Hepatocyte (in vitro differentiated cells): ENCODE data around the gene BAG1.

Source experiments
- EZH2 ChIP-seq: fragments of 200-600 bp; sonication (generic); IDR thresholded peaks from 2 replicates; pipeline ENCODE4 v1.6.1; 2016; ENCODE audit warnings: antibody characterized with exemption, mild to moderate bottlenecking, borderline replicate concordance
- TF ChIP-seq, protein P1 (sequence below): fragments of 200-600 bp; sonication (generic); IDR thresholded peaks from 2 replicates; pipeline ENCODE4 v1.5.1; 2016; ENCODE audit warnings: antibody characterized with exemption, mild to moderate bottlenecking; ENCODE audit not compliant: poor library complexity

DNA sequence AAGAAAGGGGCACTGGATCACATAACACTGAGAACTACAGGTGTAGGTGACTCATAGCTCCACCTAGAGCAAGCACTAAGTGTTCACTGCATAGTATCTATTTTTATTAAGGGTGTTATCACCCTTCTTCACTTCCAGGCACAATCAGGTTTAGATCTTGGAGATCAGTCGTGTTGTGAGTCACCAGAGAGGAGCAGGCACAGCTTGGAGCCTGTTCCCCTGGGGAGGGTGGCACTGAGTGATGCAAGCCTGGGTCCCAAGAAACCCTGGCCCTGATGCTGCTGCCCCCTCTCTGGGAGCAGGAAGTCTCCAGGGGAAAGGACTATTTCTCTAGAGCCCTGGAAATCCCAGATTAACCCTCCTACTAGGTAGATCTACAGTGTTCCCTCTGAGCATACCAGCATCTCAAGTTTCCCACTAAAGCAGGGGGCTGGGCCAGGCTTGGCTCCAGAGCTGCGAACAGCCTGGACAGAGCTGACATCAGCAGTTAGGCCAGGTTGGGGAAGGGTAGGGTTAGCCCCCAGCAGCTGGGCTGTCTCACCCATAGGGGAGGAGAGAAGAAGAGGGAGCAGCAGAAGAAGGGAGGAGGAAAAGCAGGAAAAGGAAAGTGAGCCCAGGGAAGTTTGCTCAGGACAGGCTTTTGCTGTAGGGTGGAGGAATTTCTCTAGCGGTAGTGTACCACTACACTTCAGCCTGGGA, 52.7 kb downstream of the BAG1 start:
- TF ChIP-seq, protein P1, sequence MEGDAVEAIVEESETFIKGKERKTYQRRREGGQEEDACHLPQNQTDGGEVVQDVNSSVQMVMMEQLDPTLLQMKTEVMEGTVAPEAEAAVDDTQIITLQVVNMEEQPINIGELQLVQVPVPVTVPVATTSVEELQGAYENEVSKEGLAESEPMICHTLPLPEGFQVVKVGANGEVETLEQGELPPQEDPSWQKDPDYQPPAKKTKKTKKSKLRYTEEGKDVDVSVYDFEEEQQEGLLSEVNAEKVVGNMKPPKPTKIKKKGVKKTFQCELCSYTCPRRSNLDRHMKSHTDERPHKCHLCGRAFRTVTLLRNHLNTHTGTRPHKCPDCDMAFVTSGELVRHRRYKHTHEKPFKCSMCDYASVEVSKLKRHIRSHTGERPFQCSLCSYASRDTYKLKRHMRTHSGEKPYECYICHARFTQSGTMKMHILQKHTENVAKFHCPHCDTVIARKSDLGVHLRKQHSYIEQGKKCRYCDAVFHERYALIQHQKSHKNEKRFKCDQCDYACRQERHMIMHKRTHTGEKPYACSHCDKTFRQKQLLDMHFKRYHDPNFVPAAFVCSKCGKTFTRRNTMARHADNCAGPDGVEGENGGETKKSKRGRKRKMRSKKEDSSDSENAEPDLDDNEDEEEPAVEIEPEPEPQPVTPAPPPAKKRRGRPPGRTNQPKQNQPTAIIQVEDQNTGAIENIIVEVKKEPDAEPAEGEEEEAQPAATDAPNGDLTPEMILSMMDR = peak; percentile 3
- no peak for TF ChIP-seq EZH2
